SHP77 treated with DMSO at 0.1 percent for 48 hours (cell line): ENCODE data around the gene IL37.

Experiments used
- DNase-seq: peaks from one replicate; lab custom pipeline; 2025; lab: John Stamatoyannopoulos, UW

The IL37 gene, protein sequence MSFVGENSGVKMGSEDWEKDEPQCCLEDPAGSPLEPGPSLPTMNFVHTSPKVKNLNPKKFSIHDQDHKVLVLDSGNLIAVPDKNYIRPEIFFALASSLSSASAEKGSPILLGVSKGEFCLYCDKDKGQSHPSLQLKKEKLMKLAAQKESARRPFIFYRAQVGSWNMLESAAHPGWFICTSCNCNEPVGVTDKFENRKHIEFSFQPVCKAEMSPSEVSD

GRCh38 chr2:112910865-112911264, at the start of gene IL37:
Gene IL37, plus strand, starts transcription at chr2:112911165. Its CDS starts 1,848 bp downstream, at chr2:112913013.
- DNase-seq: no peak

DNA sequence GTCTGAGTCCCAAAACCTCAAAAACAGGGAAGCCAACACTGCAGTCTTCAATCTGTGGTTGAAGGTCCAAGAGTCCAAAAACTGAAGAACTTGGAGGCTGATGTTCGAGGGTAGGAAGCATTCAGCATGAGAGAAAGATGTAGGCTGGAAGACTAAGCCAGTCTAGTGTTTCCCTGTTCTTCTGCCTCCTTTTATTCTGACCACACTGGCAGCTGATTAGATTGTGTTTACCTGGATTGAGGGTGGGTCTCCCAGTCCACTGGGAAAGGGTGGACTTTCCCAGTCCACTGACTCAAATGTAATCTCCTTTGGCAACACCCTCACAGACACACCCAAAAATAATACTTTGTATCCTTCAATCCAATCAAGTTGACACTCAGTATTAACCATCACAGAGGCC, 46.9 kb upstream of the IL37 start:
- no peak for DNase-seq

GRCh38 chr2:112866128-112866835, 44.7 kb upstream of the IL37 start:
- DNase-seq: no peak

DNA sequence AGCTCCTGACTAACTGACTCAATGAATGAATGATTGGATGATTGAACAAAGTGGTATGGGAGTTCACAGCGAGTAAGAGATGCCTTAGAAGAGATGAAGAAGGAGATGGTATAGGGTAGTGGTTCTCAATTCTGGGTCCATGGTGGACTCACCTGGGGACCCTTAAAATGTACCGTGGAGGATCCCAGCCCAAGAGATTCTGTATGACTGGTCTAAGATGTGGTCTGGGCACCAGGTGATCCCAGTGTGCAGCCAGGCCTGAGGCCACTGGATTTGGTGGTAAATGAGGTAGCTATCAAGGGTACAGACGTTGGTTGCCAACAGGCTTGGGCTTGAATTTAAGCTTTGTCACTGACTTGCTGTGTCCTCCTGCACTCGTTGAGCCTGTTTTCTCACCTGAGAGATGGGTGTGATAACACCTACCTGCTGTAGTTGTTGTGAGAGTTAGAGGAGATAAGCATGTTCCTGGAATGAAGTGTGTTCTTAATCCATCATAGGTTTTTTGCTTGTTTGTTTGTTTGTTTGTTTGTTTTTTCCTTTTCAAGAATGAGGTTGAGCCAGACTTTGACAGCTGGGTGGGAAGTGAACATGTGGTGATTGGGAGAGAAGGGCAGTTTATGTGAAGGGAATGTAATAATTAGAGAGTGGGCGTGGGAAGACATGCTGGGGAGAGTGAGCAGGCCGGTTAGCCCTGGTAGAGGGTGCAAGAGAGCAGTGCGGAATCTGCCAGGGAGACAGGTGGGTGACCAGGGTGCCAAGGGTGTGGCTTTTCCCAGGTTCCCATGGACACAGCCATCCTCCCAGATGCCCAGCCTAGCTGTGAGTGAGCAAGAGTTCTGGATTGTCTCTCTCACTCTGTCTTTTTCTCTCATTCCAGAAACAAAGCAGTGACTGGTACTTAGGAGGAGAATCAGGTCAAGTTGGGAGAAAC, 43.0 kb upstream of the IL37 start:
- no peak for DNase-seq

- peak; percentile 19 for DNase-seq
Observed at GRCh38 chr2:112869258-112869842, 41.6 kb upstream of the IL37 start.

- no peak for DNase-seq
Observed at GRCh38 chr2:112870841-112871835, 39.8 kb upstream of the IL37 start.

GRCh38 chr2:112876257-112876970, 34.6 kb upstream of the IL37 start:
- no peak for DNase-seq

DNA sequence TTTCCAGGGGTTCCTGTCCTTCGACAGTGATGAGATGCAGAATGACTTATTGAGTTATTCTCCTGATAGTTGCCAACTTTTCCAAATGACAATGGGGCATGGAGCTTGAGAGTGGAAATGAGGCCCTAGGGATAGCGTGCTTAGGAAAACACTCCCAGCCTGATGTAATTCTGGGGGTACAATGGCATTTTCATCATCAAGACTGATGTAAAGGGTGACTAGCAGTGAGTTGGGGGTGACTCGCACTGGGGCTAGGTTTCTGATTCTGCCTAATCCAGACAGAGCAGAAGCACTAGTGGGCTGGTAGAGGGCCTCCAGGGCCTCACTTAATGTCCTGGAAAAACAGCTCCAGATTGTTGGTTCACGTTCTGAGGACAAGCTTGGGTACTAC, 34.0 kb upstream of the IL37 start:
- DNase-seq: no peak

GRCh38 chr2:112877423-112877822, 33.5 kb upstream of the IL37 start:
- DNase-seq: no peak

GRCh38 chr2:112879491-112880041, 31.4 kb upstream of the IL37 start:
- no peak for DNase-seq

DNA sequence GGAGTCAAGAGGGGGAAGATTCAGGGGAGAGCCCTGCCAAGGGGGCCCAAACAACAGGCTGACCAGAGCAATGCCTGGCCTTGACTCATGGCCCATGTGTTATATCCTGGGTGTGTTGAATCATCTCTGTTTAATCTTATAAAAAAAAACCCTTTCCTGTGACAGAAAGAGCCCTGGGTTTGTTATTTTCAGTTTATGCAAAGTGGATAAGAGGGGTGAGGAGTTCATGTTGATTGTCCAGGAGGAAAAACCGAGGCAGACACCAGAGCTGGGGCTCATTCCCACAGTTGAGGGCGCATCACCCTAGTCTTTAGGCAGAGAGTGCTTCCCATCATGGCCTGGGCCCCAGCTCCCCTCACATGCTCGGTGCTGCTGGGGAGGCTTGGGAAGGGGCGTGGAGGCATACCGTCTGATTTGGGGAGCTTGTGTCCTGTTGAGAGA, 30.9 kb upstream of the IL37 start:
- no peak for DNase-seq

DNA sequence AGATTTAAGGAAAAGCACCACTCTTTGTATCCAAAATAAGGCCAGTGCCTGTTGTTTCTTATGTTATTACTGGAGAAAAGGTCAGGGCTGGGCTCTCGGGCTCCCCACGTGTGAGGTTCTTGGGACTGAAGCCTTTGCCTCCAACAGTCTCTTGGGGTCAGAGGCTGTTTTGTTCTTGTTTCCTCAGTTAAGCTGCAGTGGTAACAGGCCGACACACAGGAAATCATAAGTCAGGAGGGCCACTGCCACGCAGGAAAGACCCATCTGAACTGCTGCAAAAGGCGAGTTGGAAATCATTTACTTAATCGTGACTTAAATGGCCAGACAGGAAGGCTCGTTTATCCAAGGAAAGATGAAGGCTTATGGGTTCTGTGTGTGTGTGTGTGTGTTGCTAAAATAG, 30.3 kb upstream of the IL37 start:
- DNase-seq: no peak

GRCh38 chr2:112881217-112881985, 29.6 kb upstream of the IL37 start:
- DNase-seq: no peak

DNA sequence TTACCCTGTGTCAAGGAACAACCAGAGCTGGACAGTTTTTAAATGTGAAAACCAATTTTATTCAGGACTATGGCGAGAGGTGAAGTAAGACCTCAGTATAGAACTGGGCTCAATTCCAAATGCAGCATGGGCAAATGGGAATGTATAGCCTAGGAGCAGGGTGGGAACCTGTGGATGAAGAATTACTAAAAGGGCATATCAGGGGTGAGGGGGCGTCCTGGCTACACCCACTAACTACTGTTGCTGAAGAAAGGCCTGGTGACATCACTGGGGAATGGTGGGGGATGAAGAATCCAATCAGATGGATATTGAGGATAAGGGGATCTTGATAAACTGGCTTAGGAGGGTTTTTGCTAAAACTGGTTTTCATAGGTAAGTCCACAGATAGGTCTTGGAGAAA, 27.3 kb upstream of the IL37 start:
- DNase-seq: no peak

DNA sequence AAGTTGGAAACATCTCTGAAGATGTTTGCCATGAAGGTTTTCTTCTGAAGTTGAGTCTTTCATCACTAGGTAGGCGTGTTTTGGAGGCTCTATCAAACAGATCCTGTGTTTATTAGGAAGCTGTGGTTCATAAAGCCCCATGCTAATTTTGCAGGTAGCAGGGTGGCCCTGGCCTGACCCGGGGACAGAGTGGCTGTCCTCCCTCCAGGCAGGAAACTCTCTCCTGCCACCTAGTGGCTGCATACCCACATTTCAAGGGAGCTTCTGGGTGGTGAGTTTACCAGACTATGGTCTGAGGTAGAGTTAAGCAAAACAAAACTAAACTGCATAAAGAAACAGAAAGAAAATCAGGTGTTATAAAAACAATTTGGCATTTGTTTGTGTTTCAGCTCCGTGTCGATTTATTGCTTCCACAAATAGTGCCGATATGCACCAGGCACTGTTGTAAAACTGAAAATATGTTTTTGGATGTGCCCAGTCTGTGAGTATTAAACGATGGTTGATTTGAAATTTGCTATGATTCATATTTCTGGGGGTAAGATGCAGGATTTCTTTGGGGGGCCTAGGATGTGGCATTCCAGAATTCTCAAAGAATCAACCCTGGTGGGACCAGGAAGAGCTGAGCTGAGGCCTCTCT, 26.0 kb upstream of the IL37 start:
- DNase-seq: no peak

- DNase-seq: no peak
Observed at GRCh38 chr2:112885506-112885902, 25.5 kb upstream of the IL37 start.

- no peak for DNase-seq
Observed at GRCh38 chr2:112886291-112886690, 24.7 kb upstream of the IL37 start.

GRCh38 chr2:112887964-112888749, 22.8 kb upstream of the IL37 start:
- DNase-seq: no peak
